8988T (cell line): Measurements from ENCODE around the gene ATP9B.

Experiments used
- DNase-seq: peaks from one replicate; pipeline ENCODE4 v3.0.0; 2011

The ATP9B gene

GRCh38 chr18:79422022-79422782 lies 353.0 kb downstream of the ATP9B start:
- no peak for DNase-seq

GRCh38 chr18:79422783-79423165 lies 353.6 kb downstream of the ATP9B start:
- DNase-seq, result no peak

- no peak for DNase-seq
Measured at GRCh38 chr18:79423211-79424007, 354.2 kb downstream of the ATP9B start.

GRCh38 chr18:79424008-79424565 lies 354.9 kb downstream of the ATP9B start:
- no peak for DNase-seq

GRCh38 chr18:79424880-79425568 lies 355.8 kb downstream of the ATP9B start:
- DNase-seq, result no peak

- no peak for DNase-seq
Measured at GRCh38 chr18:79425569-79425886, 356.3 kb downstream of the ATP9B start.

- no peak for DNase-seq
Measured at GRCh38 chr18:79426376-79427300, 357.4 kb downstream of the ATP9B start.

GRCh38 chr18:79427368-79428225 lies 358.4 kb downstream of the ATP9B start:
- no peak for DNase-seq
